Neural cell (in vitro differentiated cells): ENCODE data around the gene TMEM115. TPM values are rescaled to one million over a fixed set of nuclear protein-coding genes. Genes with fewer than 3 reads are reported as not detected.

ENCODE experiments used
- H2AFZ ChIP-seq: fragments of 200-600, 300-800 bp; sonication (generic), shearing (Covaris generic); 2 replicates; pipeline ENCODE4 v1.6.0; 2014; ENCODE audit warnings: low read depth, mild to moderate bottlenecking, antibody characterized with exemption, low read length, moderate library complexity
- H3F3A ChIP-seq: fragments of 200-600 bp; shearing (Covaris generic); 2 replicates; pipeline ENCODE4 v1.6.1; 2016; ENCODE audit warnings: mild to moderate bottlenecking, moderate library complexity, mixed read lengths, antibody characterized with exemption, low read length; ENCODE audit not compliant: insufficient read depth, poor library complexity, severe bottlenecking
- H3K27ac ChIP-seq: fragments of 200-600, 300-800 bp; sonication (generic), shearing (Covaris generic); 2 replicates; pipeline ENCODE4 v1.5.1; 2014; ENCODE audit warnings: mild to moderate bottlenecking, low read length, moderate library complexity
- H3K27me3 ChIP-seq: fragments of 300-800, 200-600 bp; sonication (generic), shearing (Covaris generic); 2 replicates; pipeline ENCODE4 v1.6.0; 2014; ENCODE audit warnings: mild to moderate bottlenecking, low read depth, low read length, moderate library complexity; ENCODE audit not compliant: insufficient read depth
- H3K36me3 ChIP-seq: fragments of 300-800, 200-600 bp; sonication (generic), shearing (Covaris generic); 2 replicates; pipeline ENCODE4 v1.5.1; 2014; ENCODE audit warnings: mild to moderate bottlenecking, antibody characterized with exemption, low read length, moderate library complexity; ENCODE audit not compliant: insufficient read depth
- H3K4me2 ChIP-seq: fragments of 300-800, 200-600 bp; sonication (generic), shearing (Covaris generic); 2 replicates; pipeline ENCODE4 v1.6.0; 2014; ENCODE audit warnings: mild to moderate bottlenecking, low read length
- H3K4me3 ChIP-seq: fragments of 300-800, 200-600 bp; sonication (generic), shearing (Covaris generic); 2 replicates; pipeline ENCODE4 v1.5.1; 2014; ENCODE audit warnings: mild to moderate bottlenecking, low read length, moderate library complexity
- H3K79me2 ChIP-seq: fragments of 200-600 bp; shearing (Covaris generic); replicated peaks from 2 replicates; pipeline ENCODE4 v1.6.0; 2014; ENCODE audit warnings: mild to moderate bottlenecking, low read length, moderate library complexity; ENCODE audit not compliant: insufficient read depth
- H3K9ac ChIP-seq: fragments of 300-800, 200-600 bp; sonication (generic), shearing (Covaris generic); 2 replicates; pipeline ENCODE4 v1.6.1; 2016; ENCODE audit warnings: mild to moderate bottlenecking, low read length, mixed read lengths
- H3K9me2 ChIP-seq: fragments of 200-600 bp; shearing (Covaris generic); 2 replicates; pipeline ENCODE4 v1.6.1; 2016; ENCODE audit warnings: mild to moderate bottlenecking, low read length, mixed read lengths; ENCODE audit not compliant: insufficient read depth
- H3K9me3 ChIP-seq: fragments of 200-600, 300-800 bp; sonication (generic), shearing (Covaris generic); 2 replicates; pipeline ENCODE4 v1.6.1; 2016; ENCODE audit warnings: mild to moderate bottlenecking, mixed run types, low read length, moderate library complexity, mixed read lengths
- H4K20me1 ChIP-seq: fragments of 200-600 bp; shearing (Covaris generic); 2 replicates; pipeline ENCODE4 v1.6.1; 2016; ENCODE audit warnings: mild to moderate bottlenecking, mixed run types; ENCODE audit not compliant: insufficient read depth
- EP300 ChIP-seq: fragments of 450-650 bp; conservative IDR thresholded peaks from 2 replicates; pipeline ENCODE4 v1.6.1; 2014; ENCODE audit warnings: antibody characterized with exemption, mild to moderate bottlenecking, moderate library complexity; ENCODE audit not compliant: poor library complexity, severe bottlenecking
- EZH2 ChIP-seq: fragments of 200-600, 300-800 bp; shearing (Covaris generic), sonication (generic); IDR thresholded peaks from 2 replicates; pipeline ENCODE4 v1.6.1; 2014; ENCODE audit warnings: antibody characterized with exemption, low read length, borderline replicate concordance, mild to moderate bottlenecking; ENCODE audit not compliant: insufficient read depth, poor library complexity, severe bottlenecking
- MXI1 ChIP-seq: fragments of 450-650 bp; conservative IDR thresholded peaks from 2 replicates; pipeline ENCODE4 v1.6.1; 2014; ENCODE audit warnings: antibody characterized with exemption, mild to moderate bottlenecking; ENCODE audit not compliant: poor library complexity, severe bottlenecking
- POLR2AphosphoS5 ChIP-seq: IDR thresholded peaks from 2 replicates; pipeline ENCODE4 v1.6.1; 2012
- RAD21 ChIP-seq: fragments of 450-650 bp; conservative IDR thresholded peaks from 2 replicates; pipeline ENCODE4 v1.6.1; 2014; ENCODE audit warnings: antibody characterized with exemption, mild to moderate bottlenecking, moderate library complexity
- REST ChIP-seq: IDR thresholded peaks from 2 replicates; pipeline ENCODE4 v1.6.1; 2012; ENCODE audit warnings: borderline replicate concordance
- SMC3 ChIP-seq: fragments of 450-650 bp; conservative IDR thresholded peaks from 2 replicates; pipeline ENCODE4 v1.6.1; 2014; ENCODE audit warnings: antibody characterized with exemption, mild to moderate bottlenecking, moderate library complexity; ENCODE audit not compliant: poor library complexity
- TAF1 ChIP-seq: IDR thresholded peaks from 2 replicates; pipeline ENCODE4 v1.6.1; 2012; ENCODE audit warnings: low read depth
- polyA plus RNA-seq: library from polyadenylated mRNA; depleted of rRNA; stranded (reverse); fragments of >200 nt; gene quantifications from 2 replicates; pipeline ENCODE4 v1.2.3, GENCODE V29; 2014
- TF ChIP-seq, protein P1 (sequence below): fragments of 450-650 bp; IDR thresholded peaks from 2 replicates; pipeline ENCODE4 v1.5.1; 2014; ENCODE audit warnings: antibody characterized with exemption, mild to moderate bottlenecking, moderate library complexity; ENCODE audit not compliant: poor library complexity, severe bottlenecking

TMEM115 gene
- polyA plus RNA-seq, 1 donor from 2014 or later = 17.8 TPM

DNA sequence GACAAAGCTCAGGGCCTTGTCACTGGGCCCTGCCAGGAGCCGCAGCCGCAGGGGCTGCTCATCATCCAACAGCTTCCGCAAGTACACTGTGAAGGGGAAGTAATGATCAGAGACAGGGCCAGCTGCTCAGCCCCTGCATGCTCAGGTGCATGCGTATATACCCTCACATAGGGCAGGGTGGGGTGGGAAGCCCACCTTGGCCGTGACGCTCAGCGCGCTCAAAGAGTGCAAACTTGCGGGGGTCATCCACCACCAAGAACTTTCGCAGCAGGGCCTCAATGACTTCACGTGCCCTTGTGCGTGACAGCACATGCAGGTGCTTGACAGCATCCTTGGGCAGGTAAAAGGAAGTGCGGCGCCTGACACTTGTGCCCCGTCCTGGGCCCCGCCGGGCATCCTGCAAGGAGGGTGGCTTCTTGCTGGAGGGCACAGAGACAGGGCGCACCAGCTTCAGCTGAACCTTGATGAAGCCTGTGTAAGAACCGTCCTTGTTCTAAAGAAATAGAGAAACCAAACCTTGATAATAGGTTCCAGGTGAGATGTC is 27.9 kb downstream of the TMEM115 start:
- Histone ChIP-seq H3K9me3 (no peaks in the 10 kb centered on the region), H3K9me2 (no peaks in the 10 kb centered on the region), H3K36me3 (no peaks in the 10 kb centered on the region), H3K9ac (no peak overlapping the region), H2AFZ (no peak overlapping the region), H3K27me3 (no peaks in the 10 kb centered on the region), H3K27ac (no peak overlapping the region), H3F3A (no peaks in the 10 kb centered on the region), H4K20me1 (no peaks in the 10 kb centered on the region), H3K4me2 (no peak overlapping the region), H3K4me3 (no peak overlapping the region), H3K79me2 (peaks cover 32% of the 10 kb centered on the region)
- TF ChIP-seq, protein P1, sequence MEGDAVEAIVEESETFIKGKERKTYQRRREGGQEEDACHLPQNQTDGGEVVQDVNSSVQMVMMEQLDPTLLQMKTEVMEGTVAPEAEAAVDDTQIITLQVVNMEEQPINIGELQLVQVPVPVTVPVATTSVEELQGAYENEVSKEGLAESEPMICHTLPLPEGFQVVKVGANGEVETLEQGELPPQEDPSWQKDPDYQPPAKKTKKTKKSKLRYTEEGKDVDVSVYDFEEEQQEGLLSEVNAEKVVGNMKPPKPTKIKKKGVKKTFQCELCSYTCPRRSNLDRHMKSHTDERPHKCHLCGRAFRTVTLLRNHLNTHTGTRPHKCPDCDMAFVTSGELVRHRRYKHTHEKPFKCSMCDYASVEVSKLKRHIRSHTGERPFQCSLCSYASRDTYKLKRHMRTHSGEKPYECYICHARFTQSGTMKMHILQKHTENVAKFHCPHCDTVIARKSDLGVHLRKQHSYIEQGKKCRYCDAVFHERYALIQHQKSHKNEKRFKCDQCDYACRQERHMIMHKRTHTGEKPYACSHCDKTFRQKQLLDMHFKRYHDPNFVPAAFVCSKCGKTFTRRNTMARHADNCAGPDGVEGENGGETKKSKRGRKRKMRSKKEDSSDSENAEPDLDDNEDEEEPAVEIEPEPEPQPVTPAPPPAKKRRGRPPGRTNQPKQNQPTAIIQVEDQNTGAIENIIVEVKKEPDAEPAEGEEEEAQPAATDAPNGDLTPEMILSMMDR = no peak
- no peak for TF ChIP-seq REST
- TF ChIP-seq EP300 = no peak
- TF ChIP-seq TAF1 = no peak
- TF ChIP-seq EZH2 = no peak
- TF ChIP-seq RAD21 = no peak
- no peak for TF ChIP-seq POLR2AphosphoS5
- TF ChIP-seq MXI1 = no peak
- no peak for TF ChIP-seq SMC3

DNA sequence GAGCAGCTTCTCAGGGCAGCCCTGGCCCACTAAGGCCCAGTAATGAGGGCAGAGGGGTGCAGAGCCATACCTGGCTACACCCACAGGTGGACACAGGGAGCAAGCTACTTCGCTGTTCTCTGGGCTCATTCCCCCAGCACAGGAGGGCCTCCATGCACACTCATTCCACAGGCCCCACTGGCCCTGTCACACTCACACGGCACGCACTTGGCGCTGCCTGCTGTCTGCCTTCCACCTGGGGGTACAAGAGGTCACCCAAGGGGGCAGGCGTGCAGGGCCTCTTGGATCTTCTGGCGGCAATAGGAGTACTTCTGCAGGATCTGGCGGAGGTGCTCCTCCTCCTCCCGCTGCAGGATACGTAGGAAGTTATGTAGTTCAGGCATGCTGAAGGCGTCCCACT is 29.0 kb downstream of the TMEM115 start:
- Histone ChIP-seq H3K4me3 (no peak overlapping the region), H3F3A (no peaks in the 10 kb centered on the region), H3K4me2 (no peak overlapping the region), H3K9ac (no peak overlapping the region), H4K20me1 (no peaks in the 10 kb centered on the region), H3K9me2 (no peaks in the 10 kb centered on the region), H3K9me3 (no peaks in the 10 kb centered on the region), H3K27me3 (no peaks in the 10 kb centered on the region), H3K36me3 (no peaks in the 10 kb centered on the region), H3K79me2 (peaks cover 21% of the 10 kb centered on the region), H2AFZ (no peak overlapping the region), H3K27ac (no peak overlapping the region)
- TF ChIP-seq RAD21 (no peak), MXI1 (no peak), POLR2AphosphoS5 (no peak), SMC3 (no peak), EP300 (no peak), EZH2 (no peak), TAF1 (no peak), REST (no peak)
- TF ChIP-seq, protein P1 = no peak
